COR-L47 (cell line): ENCODE results near the gene SBF1.
A peak's percentile ranks its signal among the peaks of the same experiment; 100 is the strongest.
"Not testable (repeated sequence)": the region's sequence is repeated elsewhere in the genome, so short reads cannot be mapped to it uniquely, and the experiment has no call there.

Experiments used
- DNase-seq: peaks from one replicate; lab custom pipeline; 2025; lab: John Stamatoyannopoulos, UW

The SBF1 gene

GRCh38 chr22:50422961-50423815, 51.6 kb downstream of the SBF1 start:
- no peak for DNase-seq

- DNase-seq: no peak
Observed at GRCh38 chr22:50422046-50422445, 52.8 kb downstream of the SBF1 start.

GRCh38 chr22:50420581-50420980, 54.3 kb downstream of the SBF1 start:
- DNase-seq: no peak

GRCh38 chr22:50420015-50420414, 54.8 kb downstream of the SBF1 start:
- DNase-seq: no peak

DNA sequence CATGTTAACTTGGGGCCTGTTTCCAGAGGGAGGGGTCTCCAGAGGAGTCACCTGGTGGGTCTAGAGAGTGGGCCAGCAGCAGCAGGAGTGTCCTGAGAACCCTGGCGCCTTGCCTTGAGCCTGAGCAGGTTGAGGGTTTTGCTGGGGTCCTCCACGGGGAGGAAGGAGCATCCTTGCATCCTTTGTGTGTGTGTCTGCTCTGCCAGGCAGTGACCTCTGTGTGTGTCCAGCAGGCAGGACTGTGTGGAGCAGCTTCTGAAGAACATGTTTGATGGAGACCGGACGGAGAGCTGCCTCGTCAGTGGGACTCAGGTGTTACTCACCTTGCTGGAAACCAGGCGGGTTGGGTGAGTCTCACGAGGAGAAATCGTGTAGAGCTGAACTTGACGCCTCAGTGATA, 55.7 kb downstream of the SBF1 start:
- DNase-seq: no peak

DNA sequence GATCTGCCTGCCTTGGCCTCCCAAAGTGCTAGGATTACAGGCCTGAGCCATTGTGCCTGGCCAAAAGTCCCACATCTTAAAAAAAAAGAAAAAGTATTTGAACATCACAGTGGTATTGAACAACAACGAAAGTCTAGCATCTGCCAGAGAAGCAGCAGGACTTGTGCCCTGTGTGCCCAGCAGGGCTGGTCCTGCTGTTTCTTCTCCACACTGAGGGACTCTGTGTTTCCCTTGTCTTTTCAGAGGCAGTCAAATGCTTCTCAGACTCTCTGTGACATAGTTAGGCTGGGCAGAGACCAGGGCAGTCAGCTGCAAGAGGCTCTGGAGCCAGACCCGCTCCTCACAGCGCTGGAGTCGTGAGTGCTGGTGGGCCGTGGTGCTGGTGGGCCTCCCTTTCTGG, 56.2 kb downstream of the SBF1 start:
- no peak for DNase-seq

- no peak for DNase-seq
Observed at GRCh38 chr22:50417411-50418210, 57.2 kb downstream of the SBF1 start.

DNA sequence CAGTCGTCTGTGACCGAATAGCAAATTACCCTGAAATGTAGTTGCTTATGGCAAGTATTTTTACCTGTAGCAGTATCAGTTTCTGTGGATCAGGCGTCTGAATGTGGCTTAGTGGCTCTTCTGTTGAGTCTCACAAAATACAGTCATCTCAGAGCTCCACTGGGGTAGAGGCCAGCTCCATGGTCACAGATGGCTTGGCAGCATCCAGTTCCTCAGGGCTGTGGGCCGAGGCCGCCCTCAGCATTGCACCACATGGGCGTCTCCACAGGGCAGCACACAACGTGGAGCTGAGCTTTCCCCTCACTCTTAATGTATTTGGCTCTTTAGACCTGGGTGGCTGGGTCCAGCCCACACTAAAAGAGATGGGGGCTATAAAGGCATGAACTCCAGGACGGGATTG, 57.8 kb downstream of the SBF1 start:
- DNase-seq: no peak

- no peak for DNase-seq
Observed at GRCh38 chr22:50415426-50415825, 59.4 kb downstream of the SBF1 start.

DNA sequence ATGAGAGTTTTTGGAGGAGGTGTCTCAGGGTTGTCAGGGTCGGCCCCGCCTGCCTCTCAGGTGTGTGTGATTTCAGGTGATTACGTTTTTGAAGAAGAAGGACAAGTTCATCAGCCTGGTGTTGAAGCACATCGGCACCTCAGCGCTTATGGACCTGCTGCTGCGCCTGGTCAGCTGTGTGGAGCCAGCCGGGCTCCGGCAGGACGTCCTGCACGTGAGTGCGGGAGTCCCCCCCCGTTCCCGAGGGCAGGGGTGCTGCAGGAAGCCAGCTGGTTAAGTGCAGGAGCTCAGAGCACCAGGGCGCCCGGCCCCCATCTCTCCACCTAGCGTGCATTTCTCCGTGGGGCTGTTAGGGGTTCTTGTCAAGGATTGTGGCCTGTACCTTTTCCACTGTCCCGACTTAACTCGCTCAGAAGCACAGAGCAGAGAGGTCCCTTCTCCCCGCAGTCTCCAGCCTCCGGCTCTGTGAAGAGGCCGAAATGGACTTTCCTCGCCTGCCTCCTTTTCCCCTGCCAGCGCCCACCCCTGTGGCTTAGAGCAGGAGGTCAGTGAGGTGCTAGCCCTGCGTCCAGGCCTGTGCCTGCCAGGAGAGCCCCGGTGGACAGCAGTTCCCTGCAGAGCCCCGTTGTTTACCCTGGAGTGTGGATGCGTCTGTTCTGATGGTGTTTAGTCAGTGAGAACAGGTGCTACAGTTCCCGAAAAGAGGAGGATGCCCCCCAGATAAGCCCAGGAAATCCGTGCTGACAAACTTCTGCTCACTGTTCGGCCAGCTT, 60.2 kb downstream of the SBF1 start:
- no peak for DNase-seq

DNA sequence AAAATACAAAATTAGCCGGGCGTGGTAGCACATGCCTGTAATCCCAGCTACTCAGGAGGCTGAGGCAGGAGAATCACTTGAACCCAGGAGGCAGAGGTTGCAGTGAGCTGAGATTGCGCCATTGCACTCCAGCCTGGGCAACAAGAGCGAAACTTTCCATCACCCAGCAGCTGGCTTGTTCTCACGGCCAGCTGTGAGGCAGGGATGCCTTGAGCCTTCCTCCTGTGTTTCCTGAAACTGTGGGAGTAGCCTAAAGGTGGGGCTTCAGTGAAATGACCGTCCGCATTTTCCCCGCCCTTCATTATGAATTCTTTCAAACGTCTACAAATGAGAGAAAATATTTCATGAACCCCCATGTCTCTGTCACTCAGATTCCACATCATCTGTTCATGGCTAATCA, 65.9 kb downstream of the SBF1 start:
- DNase-seq: not testable (repeated sequence)

DNA sequence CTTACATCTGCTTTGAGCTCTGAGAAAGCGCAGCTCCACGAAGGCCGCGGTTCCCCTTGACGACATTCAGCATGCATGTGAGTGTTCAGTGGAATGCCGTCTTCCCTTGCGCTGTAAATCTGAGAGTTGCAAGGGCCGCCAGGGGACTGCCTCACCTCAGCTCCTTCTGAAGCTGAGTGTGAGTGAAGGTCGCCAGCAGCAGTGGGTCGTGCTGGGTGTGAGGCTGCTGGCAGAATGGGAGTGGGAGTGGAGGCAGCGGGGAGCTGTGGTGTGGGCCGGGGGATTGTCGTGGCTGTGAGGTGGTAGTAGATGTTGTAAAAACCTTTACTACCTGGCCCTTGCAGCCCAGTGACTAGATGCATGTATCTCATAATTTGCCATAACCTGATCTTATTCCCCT, 66.5 kb downstream of the SBF1 start:
- DNase-seq: no peak

- DNase-seq: no peak
Observed at GRCh38 chr22:50406416-50407170, 68.2 kb downstream of the SBF1 start.

DNA sequence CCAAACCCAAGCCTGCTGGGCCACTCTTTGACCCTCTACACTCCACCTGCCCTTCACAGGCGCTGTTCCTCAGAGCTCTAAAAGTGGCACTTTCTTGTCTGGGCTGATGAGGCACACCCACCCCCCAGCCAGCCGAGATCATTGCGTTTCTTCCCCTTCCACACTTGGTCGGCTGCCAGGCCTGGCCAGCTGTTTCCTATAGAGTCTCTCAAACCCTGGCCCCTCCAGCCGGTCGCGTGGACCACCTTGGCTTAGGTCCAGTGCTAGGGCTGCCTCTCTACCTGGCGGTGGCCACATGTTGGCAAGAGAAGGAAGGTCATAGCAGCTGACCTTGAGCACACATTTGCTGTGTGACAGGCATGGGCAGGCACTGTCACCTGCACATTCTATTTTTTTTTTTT, 71.1 kb downstream of the SBF1 start:
- peak; percentile 51 for DNase-seq

GRCh38 chr22:50401907-50402306, 72.9 kb downstream of the SBF1 start:
- DNase-seq: no peak

DNA sequence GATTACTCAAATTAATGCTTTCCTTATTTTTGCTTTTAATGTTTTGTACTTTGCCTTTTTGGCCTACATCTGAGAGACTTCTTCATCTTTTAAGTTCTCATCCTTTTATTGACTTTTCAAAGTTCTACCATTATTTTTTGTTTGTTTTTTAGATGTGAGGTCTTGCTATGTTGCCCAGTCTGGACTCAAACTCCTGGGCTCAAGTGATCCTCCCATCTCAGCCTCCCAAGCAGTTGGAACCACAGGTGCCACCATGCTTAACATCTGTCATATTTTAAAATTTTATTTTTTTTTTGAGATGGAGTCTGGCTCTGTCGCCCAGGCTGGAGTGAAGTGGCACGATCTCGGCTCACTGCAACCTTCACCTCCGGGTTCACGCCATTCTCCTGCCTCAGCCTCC, 73.9 kb downstream of the SBF1 start:
- DNase-seq: no peak

DNA sequence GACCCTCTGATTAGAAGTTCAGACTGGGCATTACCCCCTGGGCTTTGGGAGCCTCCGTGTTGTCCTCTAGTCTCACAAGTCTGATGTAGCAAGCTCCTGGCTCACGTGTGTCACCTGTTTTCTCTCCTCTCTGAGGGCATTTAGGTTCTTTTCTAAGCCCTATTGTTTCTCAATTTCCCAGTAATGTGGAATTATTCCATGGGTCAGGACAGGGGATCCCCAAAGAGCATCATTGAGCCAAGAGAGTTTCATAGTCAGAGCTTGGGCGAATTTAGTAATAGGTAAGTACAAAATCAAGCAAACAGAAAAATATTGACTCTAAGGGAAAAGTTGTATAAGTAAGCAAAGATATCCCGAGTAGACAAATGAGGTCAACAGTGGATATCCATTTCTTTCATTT, 74.4 kb downstream of the SBF1 start:
- no peak for DNase-seq

DNA sequence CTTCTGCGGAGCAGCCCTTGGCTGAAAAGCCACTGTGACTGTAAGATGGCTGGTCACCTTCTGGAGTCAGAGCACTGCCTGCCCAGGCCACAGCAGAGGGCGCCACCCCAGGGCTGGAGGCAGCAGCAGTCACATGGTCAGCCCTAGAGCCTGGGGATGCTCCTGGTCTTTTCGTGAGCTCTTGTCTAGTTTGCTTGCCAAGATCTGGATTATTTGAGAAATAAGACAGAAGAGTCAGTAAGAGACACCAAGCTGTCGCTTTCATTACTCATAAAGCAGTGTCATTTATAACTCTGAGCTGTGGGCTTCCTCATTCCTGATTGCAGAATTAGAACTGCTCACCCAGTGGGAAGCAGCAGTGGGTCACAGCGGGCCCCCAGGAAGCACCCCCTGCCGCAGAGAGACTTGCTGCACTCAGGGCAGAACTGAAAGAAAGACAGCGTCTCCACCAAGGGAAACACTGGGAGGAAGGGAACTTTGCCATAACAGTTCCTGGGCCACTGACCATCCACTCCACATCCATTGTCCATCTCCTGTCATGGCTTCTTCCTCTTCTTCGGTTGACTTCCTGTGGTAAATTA, 75.0 kb downstream of the SBF1 start:
- no peak for DNase-seq

DNA sequence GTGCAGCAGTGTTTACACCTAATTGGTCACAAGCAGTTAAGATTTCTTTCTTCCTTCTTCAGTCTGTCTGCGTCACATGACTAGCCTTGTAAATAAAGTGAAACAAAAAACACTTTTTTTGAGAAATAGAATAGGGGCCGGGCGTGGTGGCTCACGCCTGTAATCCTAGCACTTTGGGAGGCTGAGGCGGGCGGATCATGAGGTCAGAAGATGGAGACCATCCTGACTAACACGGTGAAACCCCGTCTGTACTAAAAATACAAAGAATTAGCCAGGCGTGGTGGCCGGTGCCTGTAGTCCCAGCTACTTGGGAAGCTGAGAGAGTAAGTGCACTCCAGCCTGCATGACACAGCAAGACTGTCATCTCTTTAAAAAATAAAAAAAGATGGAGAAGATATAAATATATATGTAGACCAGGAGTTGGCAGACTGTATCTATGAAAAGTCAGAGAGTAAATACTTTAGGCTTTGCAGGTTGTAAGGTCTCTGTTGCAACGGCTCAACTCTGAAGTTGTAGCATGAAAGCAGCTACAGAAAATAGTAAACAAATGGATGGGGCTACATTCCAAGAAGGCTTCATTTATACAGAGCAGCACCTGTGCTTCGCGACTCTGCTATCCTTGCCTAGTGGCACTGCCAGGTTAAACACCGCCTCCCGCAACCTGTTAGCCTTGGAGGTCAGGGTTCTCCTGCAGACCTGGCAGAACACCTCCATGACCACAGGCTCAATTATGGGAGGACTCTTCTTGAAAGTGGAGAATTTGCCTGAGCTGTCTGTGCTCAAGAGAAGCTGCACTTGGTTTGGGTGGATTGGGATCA, 75.8 kb downstream of the SBF1 start:
- peak; percentile 26 for DNase-seq

DNA sequence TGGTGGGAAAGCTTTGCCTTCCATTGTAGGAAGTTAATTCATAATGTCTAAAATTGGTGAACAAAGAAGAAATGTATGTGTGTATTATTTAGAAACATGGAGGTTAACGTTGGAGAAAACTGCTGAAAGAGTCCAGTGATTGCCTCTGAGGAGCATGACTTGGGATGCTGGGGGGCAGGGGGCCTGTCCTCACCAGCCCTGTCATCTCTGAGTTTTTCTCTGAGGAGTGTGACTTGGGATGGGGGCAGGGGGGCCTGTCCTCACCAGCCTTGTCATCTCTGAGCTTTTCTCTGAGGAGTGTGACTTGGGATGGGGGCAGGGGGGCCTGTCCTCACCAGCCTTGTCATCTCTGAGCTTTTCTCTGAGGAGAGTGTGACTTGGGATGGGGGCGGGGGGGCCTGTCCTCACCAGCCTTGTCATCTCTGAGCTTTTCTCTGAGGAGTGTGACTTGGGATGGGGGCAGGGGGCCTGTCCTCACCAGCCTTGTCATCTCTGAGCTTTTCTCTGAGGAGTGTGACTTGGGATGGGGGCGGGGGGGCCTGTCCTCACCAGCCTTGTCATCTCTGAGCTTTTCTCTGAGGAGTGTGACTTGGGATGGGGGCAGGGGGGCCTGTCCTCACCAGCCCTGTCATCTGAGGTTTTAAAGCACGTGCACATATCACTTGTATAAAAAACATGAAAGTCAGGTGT, 77.3 kb downstream of the SBF1 start:
- DNase-seq: not testable (repeated sequence)
